Measurements from ENCODE around the gene RAI1.

RAI1 gene

DNA sequence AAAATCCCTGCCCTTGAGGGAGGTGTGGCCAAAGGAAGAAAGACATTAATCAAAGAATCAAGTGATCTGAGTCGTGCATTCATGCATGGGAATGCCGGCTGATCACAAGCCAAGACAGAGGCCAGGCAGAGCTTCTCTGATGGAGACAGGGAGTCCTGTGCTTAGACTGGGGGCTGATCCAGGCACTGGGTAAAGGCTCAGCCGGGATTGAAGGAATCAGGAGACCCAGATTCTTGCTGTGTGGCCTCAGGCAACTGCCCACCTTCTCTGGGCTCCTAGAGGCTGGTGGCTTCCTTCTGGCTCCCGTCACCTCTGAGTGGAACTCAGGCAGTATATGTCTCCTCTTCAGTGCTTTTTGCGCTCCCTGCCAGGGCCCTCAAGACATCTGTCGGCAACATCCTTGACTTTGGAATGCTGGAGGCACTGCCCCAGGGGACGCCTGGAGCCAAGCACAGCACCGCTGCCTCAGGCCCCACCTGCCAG, 17.7 kb downstream of the RAI1 start:
- DNase-seq, result peak in 1 of 14 donors; percentile 17

DNA sequence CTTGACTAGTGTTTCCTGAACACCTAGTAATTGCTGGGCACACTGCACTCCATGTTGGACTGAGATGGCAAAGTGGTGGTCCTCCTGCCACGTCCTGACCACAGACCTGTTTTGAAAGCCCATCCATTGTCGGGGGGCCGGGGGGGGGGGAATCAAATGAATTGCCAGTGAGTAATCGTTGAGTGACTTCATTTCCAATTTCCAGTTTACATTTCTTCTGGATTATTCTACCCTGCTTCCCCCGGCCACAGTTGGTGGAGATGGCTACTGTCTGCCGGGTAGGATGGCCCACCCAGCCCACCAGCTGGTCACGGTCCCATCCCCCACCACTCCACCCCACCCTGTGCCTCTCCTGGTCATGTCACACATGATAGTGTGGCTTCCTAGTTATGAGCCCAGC, 18.2 kb downstream of the RAI1 start:
- DNase-seq, result no peak

GRCh38 chr17:17700251-17700969, 19.2 kb downstream of the RAI1 start:
- no peak for DNase-seq

GRCh38 chr17:17701112-17701511, 19.9 kb downstream of the RAI1 start:
- DNase-seq, result no peak

- no peak for DNase-seq
Measured at GRCh38 chr17:17701658-17702057, 20.4 kb downstream of the RAI1 start.

DNA sequence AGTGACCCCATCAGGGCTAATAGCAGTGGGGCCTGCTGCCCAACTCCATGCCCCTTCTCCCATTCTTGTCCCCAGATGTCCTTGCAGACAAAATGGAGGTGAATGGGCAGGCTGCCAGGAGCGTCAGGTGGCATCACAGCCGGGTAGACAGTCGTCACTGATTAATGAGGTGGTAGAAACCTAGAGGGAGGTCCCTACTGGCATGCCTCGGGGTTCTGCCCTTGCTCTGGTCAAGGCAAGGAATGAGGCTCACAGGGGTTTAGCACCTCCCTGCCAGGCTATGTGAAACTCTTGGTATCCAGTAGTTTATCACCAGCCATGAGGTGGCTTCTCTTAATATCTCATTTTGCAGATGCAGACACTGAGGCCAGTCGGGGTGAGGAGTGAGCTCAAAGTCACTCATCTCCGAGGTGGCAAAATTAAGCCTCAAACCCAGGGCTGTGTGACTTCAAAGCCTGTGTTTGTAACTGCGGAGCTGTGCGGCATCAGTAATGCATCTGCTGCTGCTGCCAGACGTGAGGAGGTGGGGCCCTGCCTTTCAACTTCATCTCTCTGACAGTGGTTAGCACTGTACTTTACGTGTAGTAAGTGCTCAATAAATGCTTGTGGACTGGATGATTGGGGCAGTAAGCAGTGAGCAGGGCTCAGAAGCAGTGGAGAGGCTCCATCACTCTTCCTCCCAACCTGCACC, 21.3 kb downstream of the RAI1 start:
- DNase-seq, result no peak

- DNase-seq, result no peak
Measured at GRCh38 chr17:17703140-17703919, 22.1 kb downstream of the RAI1 start.

- no peak for DNase-seq
Measured at GRCh38 chr17:17704931-17705330, 23.7 kb downstream of the RAI1 start.

DNA sequence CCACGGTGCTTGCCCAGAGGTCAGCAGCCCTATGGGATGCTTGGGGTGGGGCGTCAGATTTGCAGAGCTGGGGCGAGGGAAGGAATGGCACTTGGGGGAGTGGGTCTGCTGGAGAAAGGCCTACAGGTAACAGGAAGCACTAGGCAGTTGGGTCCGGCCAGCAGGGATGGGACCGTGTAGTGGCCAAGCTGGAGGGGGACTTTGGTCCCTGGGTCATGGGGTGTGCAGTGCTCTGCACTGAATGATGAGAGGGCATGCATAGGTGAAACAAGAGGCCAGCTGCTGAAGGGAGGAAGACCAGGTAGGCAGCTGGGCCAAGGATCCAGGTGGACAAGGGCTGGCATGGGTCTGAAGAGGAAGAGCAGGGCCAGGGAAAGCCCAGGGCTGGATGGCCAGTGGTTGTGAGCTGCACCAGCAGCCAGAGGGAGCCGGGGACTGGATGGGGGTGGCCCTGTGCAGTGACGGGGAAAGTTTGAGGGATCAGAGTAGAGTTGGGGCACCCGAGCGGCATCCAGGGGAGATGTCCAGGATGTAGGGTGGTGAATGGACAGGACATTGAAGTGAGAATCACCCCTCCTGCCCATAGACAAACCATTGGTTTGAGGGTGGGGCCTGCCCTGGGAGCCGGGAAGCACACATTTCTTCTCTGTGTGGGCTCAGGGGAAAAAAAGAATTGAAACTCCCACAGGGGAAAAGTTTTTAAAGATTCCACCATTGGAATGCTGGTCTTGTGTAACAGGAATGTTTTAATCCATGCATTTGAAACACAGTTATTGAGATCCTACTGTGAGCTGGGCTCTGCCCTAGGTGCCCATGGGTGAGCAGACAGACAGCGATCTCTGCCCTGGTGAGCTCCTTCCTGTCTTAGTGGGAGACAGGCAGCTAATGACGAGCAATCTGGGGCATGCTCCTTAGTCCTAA, 25.1 kb downstream of the RAI1 start:
- DNase-seq, result no peak

- no peak for DNase-seq
Measured at GRCh38 chr17:17708295-17708694, 27.0 kb downstream of the RAI1 start.

- DNase-seq, result no peak
Measured at GRCh38 chr17:17708816-17709215, 27.6 kb downstream of the RAI1 start.

- no peak for DNase-seq
Measured at GRCh38 chr17:17709815-17710321, 28.6 kb downstream of the RAI1 start.

GRCh38 chr17:17710355-17710727, 29.1 kb downstream of the RAI1 start:
- DNase-seq, result no peak

GRCh38 chr17:17710728-17711541, 29.7 kb downstream of the RAI1 start:
- DNase-seq, result peak in 1 of 14 donors; percentile 46

DNA sequence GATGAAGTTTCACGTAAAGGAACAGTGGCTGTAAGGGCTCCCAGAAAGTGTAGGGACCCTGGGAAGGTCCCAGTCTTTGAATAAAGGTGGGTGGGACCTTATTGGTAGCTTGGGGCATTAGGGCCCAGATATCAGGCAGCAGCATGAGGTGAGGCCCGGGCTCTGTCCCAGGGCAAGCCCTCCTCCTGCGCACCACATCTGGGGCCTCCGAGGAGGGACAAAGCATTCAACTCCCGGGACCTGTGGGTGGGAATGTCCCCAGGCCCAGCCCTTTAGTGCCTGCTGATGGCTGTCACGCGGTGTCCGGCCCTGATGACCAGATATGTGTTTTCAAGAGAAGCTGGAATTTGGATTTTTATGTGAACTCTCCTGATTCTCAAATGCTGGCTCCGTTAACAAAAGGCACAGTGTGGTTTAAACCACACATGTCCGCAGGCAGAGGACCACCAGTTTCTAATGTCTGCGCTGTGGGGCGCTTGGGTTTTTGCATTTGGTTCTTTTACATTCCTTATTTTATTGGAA, 30.4 kb downstream of the RAI1 start:
- no peak for DNase-seq

DNA sequence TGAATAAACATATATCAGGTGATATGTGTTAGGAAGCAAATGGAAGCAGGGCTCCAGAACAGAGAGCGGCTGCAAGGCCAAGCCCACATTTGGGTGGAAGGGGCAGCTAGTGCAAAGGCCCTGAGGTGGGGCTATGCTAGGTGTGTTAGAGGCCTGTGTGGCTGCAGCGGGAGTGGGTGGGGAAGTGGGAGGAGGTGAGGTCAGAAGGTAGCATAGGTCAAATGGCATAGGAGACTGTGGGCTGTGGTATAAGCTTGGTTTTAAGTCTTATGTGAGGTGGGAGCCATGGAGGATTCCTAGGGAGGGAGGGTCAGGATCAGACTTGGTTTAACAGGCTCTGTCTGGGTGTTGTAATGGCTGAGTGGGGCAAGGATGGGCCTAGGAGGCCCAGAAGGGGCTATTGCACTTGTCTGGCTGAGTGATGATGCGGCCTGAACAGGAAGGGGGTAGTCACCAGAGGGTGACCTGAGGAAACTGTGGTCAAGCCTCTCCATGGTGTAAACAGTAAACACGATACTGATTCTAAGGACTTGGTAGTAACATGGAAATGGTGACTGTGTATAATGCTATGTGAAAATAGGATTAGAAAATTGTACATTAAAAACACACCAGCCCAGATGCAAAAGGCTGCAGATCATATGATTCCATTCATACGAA, 31.1 kb downstream of the RAI1 start:
- no peak for DNase-seq

DNA sequence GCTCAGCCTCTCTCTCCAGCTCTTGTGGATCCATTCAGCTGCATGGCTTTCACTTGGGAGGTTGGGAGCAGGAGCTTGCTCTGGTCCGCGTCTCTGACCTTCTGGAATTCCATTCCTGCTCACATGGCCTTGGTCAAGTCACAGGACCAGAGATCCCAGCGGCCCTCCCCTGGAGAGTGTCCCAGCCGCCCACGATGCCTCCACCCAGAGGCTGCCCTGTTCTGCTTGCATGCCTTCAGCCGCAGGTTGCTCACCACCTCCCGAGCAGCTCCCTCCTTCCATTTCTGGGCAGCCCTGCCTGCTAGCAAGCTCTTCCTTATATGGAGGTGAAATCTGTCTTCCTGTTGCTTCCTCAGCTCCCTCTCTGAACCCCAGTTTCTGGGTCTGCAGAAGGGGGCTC, 32.6 kb downstream of the RAI1 start:
- DNase-seq, result peak in 1 of 14 donors; percentile 42

DNA sequence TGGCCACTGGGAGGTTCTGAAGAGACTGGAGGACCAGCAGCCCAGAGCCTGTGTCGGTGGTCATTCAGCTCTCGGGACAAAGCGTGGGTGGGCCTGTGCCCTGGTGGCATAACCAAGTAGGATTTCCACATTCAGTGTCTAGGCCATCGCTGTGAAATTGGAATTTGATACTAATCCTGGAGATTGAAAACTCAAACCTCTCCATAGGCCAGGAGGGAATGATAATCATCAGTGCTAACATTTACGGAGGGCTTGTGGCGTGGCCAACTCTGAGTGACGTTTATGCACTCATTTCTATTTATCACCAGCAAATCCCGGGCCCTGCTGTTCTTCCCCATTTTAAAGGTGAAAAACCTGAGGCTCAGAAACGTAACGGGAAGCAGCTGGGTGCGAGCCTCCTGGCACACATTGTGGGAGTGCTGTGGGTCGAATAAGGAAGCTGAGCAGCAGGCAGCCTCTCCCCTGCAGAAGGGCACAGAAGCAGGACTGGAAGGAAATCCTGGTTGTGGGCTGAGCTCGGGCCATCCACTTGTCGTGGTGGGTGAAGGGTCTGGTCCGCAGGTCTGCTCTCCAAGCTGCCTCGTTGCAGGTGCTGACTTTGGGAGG, 33.1 kb downstream of the RAI1 start:
- peak in 1 of 14 donors; percentile 55 for DNase-seq

DNA sequence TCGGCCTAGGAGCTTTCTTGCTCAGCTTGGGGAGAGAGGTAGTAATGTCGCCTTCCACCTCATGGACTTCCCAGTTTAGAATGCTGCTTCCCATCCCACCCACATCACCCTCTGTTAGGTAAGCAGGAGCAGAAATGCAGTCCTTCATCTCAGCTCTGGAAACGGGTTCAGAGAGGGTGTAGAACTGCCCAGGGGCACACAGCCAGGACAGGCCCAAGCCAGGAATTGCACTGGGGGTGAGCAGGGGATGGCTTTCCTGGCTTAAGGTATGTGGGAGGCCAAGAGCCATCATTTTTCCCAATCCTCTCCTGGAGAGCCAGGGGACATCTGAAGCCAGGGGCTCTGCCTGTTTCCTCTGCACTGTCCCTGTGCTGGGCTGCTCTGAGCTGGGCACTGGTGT, 33.6 kb downstream of the RAI1 start:
- peak in 1 of 14 donors; percentile 55 for DNase-seq

Data from C1 segment of cervical spinal cord (tissue), 14 donors.